Midbrain (tissue), 1 donor: ENCODE results near the gene CDK8.

Experiments used
- DNase-seq: peaks from one replicate; lab custom pipeline; 2025; lab: John Stamatoyannopoulos, UW

Gene CDK8

DNA sequence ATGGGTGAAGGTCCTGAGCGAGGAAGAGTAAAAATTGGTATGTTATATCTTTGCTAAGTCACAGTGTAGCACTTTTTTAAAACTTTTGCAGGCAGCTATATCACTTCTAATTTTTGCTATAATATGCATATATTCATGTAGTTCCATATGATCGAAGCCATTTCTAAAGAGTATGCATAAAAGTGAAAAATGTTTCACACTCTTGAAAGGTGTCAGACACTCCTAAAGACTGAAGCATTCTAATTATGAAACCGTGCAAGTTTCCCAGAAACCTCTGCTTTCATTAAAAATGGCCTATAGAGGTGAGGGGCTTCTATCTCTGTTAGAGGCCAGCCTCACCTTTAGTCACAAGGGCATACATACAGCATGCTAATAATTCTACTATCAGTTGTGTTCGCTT lies 128.9 kb downstream of the CDK8 start:
- DNase-seq = no peak

DNA sequence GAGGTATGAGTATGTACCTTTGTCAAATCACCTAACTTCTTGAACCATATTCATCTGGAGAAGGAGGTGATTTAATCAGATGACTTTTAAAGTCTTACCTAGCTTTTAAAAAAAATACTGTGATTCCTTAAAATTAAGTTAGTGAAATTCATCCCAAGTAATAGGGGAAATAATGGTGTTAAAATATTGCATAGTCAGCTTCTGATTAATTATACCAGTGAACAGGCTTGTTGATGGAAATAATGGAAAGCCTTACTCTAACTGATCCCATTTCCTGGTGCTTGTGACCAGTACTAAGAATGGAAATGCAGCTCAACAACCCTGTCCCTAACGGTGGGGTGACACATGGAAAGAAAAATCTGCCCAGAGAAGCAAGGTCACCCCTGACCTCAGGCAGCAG lies 130.7 kb downstream of the CDK8 start:
- no peak for DNase-seq

DNA sequence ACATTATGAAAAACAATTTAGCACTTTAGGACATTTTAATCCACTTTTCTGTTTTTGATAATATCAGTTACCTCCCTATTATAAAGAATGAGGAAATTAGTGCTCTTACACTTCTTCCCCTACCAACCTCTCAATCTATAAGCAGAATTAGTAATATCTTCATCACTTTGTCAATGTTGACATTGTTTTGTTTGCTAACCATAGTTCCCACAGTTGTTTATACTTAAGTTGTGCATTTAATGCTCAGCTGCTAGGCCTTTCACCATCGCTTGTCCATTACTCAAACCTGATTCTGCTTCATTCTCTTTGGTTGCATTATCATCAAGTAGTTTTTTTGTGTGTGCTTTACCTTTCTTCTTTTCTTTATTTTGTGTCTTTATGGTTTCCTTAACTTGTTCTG lies 132.1 kb downstream of the CDK8 start:
- no peak for DNase-seq

- DNase-seq = no peak
These were observed 136.3 kb downstream of the CDK8 start for GRCh38 chr13:26390203-26390602.

DNA sequence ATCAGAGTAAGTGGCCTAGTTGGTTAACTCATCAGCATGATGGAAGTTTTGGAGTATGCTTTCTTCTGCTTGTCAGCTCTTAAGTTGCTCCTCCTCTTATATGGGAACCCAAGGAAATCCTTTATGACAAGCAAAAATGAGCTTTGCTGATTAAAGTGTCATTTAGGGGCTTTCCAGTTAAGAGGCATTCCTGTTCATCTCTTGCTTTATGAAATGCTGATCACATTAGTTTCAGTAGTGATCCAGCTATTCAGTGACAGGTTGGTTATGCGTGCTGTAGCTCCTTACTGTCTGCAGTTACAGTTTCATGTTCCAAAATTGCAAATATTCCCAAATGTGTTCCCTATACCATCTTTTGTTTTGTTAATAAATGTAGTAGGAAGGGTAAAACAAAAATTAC lies 146.6 kb downstream of the CDK8 start:
- DNase-seq = no peak

- DNase-seq = no peak
These were observed 147.1 kb downstream of the CDK8 start for GRCh38 chr13:26401069-26401468.

DNA sequence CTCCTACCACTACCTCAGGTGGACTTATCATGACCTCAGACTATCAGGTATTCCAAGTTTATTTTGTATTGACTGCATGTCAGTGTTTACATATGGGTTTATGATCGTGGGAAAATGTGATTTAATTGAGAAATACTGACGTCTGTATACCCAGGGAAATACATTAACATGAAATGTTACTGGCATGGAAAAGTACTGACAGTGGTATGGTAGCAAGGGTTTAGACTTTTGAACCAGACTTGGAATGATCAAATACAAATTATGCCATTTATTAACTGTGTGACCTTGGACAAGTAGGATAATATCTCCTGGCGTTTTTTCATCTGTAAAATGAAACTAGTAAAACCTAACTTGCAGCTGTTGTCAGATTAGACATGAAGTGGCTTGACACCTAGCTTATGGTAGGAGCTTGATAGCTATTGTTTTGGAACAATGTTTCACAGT lies 147.7 kb downstream of the CDK8 start:
- DNase-seq = no peak

DNA sequence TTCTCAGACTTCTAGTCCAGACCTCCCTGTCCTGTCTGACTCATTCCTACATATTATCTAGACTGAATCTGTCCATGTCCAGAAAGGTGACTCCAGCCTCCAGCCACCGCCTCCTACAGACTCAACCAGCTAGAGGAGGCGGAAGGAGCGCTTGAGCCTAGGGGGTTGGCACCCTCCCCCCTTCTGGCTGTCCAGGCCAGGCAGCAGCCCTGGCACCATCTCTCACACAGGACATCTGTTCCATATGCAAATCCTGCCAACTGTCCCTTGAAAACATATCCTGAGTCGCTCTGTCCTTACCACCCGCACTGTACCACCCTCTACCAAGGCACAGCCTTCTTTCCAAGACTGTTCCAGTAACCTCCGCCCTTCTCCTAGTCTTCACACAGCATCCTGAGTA lies 152.9 kb downstream of the CDK8 start:
- DNase-seq = no peak

DNA sequence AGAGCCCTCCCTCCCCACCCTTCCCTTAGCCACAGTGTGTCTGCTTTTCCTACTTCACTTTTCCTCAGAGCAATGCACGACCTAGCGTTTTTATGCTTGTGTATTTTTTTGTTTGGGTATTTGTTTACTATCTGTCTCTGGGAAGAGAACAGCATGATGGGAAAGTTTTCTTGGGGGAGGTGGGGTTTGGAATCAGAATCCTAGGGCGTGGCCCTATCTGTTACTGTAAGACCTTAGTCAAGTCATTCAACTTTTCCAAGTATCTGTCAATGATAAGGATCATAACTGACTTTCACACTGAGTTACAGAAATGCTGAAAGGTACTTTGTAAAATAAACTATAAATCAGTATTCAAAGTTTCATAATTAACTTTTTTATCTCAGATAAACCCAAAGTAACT lies 157.3 kb downstream of the CDK8 start:
- no peak for DNase-seq

DNA sequence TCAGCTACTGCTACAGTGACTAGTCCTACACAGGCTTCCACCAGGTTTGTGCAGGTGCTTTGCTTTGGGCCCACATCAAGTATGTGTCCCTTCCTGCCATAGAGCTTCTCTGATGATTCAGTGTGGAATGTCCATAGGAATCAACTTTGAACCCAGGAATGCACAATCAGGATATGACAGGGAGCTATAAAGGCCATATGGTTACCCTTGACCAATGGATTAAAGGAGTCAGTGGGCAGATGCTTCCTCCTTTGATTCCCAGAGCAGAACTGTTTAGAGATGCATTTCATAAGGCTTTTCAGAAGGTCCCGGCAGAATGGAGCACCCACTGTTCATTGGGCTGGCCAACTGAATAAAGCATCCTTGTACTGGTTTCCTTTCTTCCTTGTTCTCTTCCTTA lies 158.3 kb downstream of the CDK8 start:
- DNase-seq = no peak

DNA sequence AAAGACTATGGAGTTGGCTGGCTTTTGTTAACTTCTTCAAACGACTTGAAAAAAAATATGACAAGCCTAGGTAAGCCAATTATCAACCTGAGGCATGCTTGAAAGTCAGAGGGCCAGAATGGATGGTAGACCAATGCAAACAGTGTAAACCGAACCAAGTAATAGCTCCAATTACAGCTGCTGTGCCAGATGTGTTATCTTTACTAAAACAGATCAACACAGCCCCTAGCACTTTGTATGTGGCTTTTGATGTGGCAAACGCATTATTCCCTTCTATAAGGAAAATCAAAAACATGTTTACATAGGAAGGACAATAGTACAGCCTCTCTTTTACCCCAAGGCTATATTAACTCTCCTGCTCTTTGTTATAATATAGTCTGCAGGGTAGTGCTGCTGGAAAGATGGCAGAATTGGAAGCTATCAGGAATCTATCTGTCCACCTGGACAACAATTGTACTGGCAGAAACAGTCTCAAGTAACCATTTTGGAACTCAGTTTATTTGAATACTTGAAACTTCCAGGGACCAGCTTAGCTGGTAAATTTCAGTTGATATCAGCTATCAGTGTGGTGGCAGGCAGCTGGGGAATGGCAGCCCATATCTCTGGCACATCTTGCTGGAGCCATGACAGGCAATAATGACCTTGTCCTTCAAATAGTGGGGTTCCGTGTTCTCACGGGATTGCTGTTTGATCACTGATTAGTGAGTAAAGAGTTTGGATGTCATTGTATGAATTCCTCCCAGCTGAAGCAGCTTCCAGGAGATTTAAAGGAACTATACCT lies 159.2 kb downstream of the CDK8 start:
- DNase-seq = no peak

- no peak for DNase-seq
These were observed 166.5 kb downstream of the CDK8 start for GRCh38 chr13:26420282-26420960.

- DNase-seq = no peak
These were observed 168.1 kb downstream of the CDK8 start for GRCh38 chr13:26422036-26422435.

GRCh38 chr13:26423629-26424028 lies 169.7 kb downstream of the CDK8 start:
- no peak for DNase-seq

DNA sequence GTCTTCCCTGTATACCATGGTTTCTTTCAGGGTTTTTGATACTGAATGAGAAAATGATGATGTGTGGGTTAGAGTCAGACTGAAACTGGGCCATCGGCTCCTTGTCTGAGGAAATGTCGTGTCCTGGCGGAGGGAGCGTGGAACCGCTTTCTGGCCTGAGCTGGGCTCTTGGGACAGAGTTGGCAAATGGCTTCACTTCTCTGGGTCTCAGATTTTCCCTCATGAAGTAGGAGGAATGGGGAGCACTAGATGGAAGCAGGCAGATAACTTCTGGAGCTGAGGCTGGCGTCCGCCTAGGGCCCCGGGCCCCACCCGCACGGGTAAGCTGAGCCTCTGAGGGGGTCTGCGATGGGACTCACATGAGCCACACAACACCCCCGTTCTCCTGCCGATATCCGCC lies 170.3 kb downstream of the CDK8 start:
- no peak for DNase-seq

GRCh38 chr13:26425443-26426358 lies 171.8 kb downstream of the CDK8 start:
- no peak for DNase-seq

GRCh38 chr13:26433776-26434175 lies 179.8 kb downstream of the CDK8 start:
- no peak for DNase-seq

DNA sequence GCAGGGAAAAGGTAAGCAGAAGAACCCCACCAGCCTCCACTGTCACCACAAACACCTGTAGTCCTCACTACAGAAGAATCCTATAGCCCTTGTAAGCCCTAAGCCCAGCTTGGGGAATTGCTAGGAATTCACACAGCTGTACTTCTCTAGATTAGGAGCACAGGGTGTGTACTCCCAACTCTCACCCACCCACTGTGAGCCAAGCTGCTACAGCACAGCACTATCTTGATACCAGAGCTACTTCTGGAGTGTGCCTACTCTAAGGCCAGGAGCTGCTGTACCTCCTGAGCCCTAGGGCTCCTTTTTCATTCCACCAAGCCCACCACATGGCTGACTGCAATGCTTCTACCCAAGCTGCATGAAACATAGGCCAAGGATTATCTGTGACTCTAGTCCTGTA lies 181.2 kb downstream of the CDK8 start:
- no peak for DNase-seq

GRCh38 chr13:26435646-26436045 lies 181.7 kb downstream of the CDK8 start:
- no peak for DNase-seq

GRCh38 chr13:26436914-26437313 lies 183.0 kb downstream of the CDK8 start:
- DNase-seq = no peak

DNA sequence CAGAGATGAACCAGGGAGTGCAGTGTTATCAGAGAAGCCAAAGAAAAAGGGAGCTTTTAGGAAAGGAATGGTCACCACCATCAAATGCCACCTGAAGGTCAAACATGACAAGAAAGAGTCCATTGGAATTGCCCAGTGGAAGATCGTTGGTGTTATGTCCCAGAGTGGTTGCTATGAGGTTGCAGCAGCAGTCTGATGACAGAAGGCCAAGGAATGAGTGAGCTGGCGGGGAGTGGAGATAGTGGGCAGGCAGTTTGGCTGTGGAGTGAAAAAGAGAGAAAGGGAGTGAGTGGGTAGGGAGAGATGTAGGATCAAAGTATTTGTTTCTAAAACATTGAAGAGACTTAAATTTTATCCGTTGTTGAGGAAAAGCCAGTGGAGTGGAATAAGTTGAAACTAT lies 186.2 kb downstream of the CDK8 start:
- DNase-seq = no peak

GRCh38 chr13:26441476-26441875 lies 187.5 kb downstream of the CDK8 start:
- no peak for DNase-seq

GRCh38 chr13:26442541-26442940 lies 188.6 kb downstream of the CDK8 start:
- DNase-seq = no peak
